ENCODE data around the gene CACNG8.

The CACNG8 gene

GRCh38 chr19:54009440-54009839 is 46.7 kb downstream of the CACNG8 start (continued):
- TF ChIP-seq, protein P1, sequence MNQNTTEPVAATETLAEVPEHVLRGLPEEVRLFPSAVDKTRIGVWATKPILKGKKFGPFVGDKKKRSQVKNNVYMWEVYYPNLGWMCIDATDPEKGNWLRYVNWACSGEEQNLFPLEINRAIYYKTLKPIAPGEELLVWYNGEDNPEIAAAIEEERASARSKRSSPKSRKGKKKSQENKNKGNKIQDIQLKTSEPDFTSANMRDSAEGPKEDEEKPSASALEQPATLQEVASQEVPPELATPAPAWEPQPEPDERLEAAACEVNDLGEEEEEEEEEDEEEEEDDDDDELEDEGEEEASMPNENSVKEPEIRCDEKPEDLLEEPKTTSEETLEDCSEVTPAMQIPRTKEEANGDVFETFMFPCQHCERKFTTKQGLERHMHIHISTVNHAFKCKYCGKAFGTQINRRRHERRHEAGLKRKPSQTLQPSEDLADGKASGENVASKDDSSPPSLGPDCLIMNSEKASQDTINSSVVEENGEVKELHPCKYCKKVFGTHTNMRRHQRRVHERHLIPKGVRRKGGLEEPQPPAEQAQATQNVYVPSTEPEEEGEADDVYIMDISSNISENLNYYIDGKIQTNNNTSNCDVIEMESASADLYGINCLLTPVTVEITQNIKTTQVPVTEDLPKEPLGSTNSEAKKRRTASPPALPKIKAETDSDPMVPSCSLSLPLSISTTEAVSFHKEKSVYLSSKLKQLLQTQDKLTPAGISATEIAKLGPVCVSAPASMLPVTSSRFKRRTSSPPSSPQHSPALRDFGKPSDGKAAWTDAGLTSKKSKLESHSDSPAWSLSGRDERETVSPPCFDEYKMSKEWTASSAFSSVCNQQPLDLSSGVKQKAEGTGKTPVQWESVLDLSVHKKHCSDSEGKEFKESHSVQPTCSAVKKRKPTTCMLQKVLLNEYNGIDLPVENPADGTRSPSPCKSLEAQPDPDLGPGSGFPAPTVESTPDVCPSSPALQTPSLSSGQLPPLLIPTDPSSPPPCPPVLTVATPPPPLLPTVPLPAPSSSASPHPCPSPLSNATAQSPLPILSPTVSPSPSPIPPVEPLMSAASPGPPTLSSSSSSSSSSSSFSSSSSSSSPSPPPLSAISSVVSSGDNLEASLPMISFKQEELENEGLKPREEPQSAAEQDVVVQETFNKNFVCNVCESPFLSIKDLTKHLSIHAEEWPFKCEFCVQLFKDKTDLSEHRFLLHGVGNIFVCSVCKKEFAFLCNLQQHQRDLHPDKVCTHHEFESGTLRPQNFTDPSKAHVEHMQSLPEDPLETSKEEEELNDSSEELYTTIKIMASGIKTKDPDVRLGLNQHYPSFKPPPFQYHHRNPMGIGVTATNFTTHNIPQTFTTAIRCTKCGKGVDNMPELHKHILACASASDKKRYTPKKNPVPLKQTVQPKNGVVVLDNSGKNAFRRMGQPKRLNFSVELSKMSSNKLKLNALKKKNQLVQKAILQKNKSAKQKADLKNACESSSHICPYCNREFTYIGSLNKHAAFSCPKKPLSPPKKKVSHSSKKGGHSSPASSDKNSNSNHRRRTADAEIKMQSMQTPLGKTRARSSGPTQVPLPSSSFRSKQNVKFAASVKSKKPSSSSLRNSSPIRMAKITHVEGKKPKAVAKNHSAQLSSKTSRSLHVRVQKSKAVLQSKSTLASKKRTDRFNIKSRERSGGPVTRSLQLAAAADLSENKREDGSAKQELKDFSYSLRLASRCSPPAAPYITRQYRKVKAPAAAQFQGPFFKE (tag by site-specific recombination; IDR thresholded peaks at IDR 0.05; ENCODE audit: borderline replicate concordance), result no peak
- TF ChIP-seq ZNF423 (tag by site-specific recombination; IDR thresholded peaks at IDR 0.05) (no peak), ZNF626 (tag by site-specific recombination; IDR thresholded peaks at IDR 0.05) (no peak), ZNF16 (tag by site-specific recombination; IDR thresholded peaks at IDR 0.05; ENCODE audit: low read depth) (no peak), ZBTB1 (tag by site-specific recombination; IDR thresholded peaks at IDR 0.05) (no peak), ZNF843 (tag by site-specific recombination; IDR thresholded peaks at IDR 0.05) (no peak), ZNF354C (tag by site-specific recombination; IDR thresholded peaks at IDR 0.05; ENCODE audit: borderline replicate concordance, low read depth) (no peak)

DNA sequence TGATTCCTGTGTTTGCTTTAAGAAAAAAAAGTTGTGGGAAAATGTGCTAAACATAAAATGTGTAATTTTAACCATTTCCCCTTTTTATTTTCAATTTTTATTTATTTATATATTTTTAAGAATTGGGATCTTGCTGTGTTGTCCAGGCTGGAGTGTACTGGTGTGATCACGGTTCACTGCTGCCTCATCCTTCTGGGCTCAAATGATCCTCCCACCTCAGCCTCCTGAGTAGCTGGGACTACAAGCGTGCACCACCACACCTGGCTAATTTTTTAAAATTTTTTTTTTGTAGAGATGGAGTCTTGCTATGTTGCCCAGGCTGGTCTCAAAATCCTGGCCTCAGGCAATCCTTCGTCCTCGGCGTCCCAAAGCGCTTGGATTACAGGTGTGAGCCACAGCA is 47.7 kb downstream of the CACNG8 start:
- ChIA-PET CTCF (interaction anchor here (0.6 to 5.7 kb wide), 2 partner anchors 14 to 200 kb away, joined by 3 to 27 read pairs; no protein-coding TSS in a partner anchor), POLR2A (interaction anchor here (0.7 kb wide), 2 partner anchors 72 to 756 kb away, joined by 3 to 4 read pairs; no protein-coding TSS in a partner anchor)
- TF ChIP-seq ZBTB26 (tag by site-specific recombination; optimal IDR thresholded peaks at IDR 0.05) (no peak), ZNF121 (tag by site-specific recombination; IDR thresholded peaks at IDR 0.05) (peak; percentile 72)
- H3K4me3 ChIP-seq (ENCODE audit: low read depth, low read length), result no peak overlapping the region
- H3K27ac ChIP-seq (ENCODE audit: extremely low read depth, low read depth, low read length), result no peak overlapping the region
- H3K4me1 ChIP-seq (ENCODE audit: control insufficient read depth, insufficient read depth, low read length), result peaks cover 4% of the 10 kb centered on the region; the same call in 1 of the 2 replicates
- H3K9me3 ChIP-seq (ENCODE audit: control insufficient read depth, insufficient read depth, low read depth, low read length), result no peaks in the 10 kb centered on the region
- no peaks in the 10 kb centered on the region for H3K36me3 ChIP-seq (ENCODE audit: control insufficient read depth in 2 of 2, insufficient read depth in 1 of 2, low read length in 2 of 2)

DNA sequence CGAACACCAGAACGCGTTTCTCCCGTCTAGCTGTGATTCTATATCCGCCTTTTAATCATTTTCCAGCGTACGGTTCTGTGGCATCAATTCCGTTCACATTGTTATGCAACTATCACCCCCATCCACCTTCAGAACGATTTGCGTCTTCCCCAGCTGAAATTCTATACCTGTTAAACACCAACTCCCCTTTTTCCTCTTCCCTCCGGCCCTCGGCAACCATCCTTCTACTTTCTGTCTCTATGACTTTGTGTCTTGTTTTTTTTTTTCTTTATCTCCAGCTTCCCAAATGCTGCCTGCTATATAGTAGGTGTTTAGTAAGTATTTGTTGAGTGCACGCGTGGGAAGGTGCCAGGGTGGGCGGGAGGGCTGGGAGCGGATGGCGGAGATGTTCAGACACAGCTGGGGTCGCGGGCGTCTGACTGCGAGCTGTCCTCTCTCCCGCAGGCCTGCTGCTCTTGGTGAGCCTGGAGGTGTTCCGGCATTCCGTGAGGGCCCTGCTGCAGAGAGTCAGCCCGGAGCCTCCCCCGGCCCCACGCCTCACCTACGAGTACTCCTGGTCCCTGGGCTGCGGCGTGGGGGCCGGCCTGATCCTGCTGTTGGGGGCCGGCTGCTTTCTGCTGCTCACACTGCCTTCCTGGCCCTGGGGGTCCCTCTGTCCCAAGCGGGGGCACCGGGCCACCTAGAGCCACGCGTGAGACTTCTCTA is 48.9 kb downstream of the CACNG8 start:
- H3K4me1 ChIP-seq (ENCODE audit: control insufficient read depth, insufficient read depth, low read length), result peaks cover 4% of the 10 kb centered on the region; the same call in 1 of the 2 replicates
- no peaks in the 10 kb centered on the region for H3K36me3 ChIP-seq (ENCODE audit: control insufficient read depth in 2 of 2, insufficient read depth in 1 of 2, low read length in 2 of 2)
- no peaks in the 10 kb centered on the region for H3K9me3 ChIP-seq (ENCODE audit: control insufficient read depth, insufficient read depth, low read depth, low read length)
- POLR2A ChIA-PET, result interaction anchor here (0.6 kb wide), 1 partner anchor 191 kb away, joined by 4 read pairs; no protein-coding TSS in a partner anchor
- no peak overlapping the region for H3K27ac ChIP-seq (ENCODE audit: extremely low read depth, low read depth, low read length)
- CTCF ChIA-PET, result interaction anchor here (5.7 kb wide), 1 partner anchor 12 kb away, joined by 27 read pairs; no protein-coding TSS in a partner anchor
- no peak overlapping the region for H3K4me3 ChIP-seq (ENCODE audit: low read depth, low read length)
- TF ChIP-seq ZEB2 (tag by site-specific recombination; IDR thresholded peaks at IDR 0.05), result no peak
- TF ChIP-seq ZNF423 (tag by site-specific recombination; IDR thresholded peaks at IDR 0.05), result no peak
- TF ChIP-seq ZNF624 (tag by site-specific recombination; IDR thresholded peaks at IDR 0.05), result no peak
- no peak for TF ChIP-seq YY2 (tag by site-specific recombination; IDR thresholded peaks at IDR 0.05)
- no peak for TF ChIP-seq MZF1 (tag by site-specific recombination; IDR thresholded peaks at IDR 0.05; ENCODE audit: borderline replicate concordance)
- TF ChIP-seq ZNF416 (tag by site-specific recombination; IDR thresholded peaks at IDR 0.05), result no peak
- no peak for TF ChIP-seq ZNF121 (tag by site-specific recombination; IDR thresholded peaks at IDR 0.05)
- TF ChIP-seq PRDM1 (tag by site-specific recombination; IDR thresholded peaks at IDR 0.05), result no peak
- TF ChIP-seq SP3 (tag by site-specific recombination; IDR thresholded peaks at IDR 0.05), result no peak
- TF ChIP-seq EGR2 (tag by site-specific recombination; IDR thresholded peaks at IDR 0.05; ENCODE audit: low read depth), result peak; percentile 73
- TF ChIP-seq ZFHX2 (tag by site-specific recombination; conservative IDR thresholded peaks at IDR 0.05), result peak; percentile 60; the same call in 1 of the 2 replicates
- no peak for TF ChIP-seq ZNF175 (tag by site-specific recombination; IDR thresholded peaks at IDR 0.05)

All from HEK293 (cell line).